ENCODE results near the gene DLD. TPM values are rescaled to one million over a fixed set of nuclear protein-coding genes. Genes with fewer than 3 reads are reported as not detected.

DLD gene
- polyA plus RNA-seq, 1 experiment, result 169 TPM

DNA sequence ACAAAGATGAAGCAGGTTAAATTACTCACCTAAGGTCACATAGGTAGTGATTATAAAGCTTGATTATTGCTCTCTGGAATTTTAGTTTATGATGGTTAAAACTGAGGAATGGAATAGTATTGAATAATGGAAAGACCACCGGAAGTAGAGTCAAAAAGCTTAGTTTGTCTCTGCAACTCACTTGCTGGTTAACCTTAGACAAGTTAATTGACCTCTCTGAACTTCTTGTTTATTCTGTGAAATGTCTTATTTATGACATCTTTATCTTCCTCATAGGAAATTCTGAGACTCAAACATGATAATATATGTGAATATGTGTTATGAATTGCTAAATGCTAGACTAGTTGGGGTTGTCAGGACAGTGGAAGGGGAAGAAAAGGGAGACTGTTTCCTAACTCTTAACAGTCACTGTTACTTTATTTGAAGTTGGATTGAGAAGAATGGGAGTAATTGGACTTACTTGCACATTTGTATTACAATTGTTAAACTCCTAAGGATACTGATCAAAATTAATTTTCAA is 9.6 kb downstream of the DLD start:
- no peak for DNase-seq (ENCODE audit: low read depth, low spot score)
- POLR2A ChIA-PET, result no interaction called here

DNA sequence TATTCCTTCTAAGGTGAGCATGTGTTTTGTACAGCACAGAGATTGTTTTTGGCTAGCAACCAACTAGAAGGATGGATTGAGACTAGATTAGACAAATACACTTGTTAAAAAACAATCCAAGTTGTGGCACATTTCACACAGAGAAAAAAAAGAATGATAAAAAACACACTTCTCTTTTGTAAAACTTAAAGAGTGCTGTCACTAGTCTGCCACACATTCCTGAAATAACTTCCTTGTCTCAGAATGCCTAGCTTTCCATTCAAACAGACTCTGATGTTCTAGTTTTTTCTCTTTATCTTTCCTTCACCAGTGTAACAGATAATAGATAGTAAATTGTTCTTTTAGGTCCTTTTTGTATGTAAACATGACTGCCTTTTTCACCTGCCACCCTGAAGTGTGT is 11.4 kb downstream of the DLD start:
- DNase-seq (ENCODE audit: low read depth, low spot score), result no peak
- ChIA-PET CTCF (no interaction called here), POLR2A (no interaction called here)
- H3K27me3 ChIP-seq (ENCODE audit: control insufficient read depth, insufficient read depth, low read length), result no peaks in the 10 kb centered on the region
- TF ChIP-seq, protein P1, sequence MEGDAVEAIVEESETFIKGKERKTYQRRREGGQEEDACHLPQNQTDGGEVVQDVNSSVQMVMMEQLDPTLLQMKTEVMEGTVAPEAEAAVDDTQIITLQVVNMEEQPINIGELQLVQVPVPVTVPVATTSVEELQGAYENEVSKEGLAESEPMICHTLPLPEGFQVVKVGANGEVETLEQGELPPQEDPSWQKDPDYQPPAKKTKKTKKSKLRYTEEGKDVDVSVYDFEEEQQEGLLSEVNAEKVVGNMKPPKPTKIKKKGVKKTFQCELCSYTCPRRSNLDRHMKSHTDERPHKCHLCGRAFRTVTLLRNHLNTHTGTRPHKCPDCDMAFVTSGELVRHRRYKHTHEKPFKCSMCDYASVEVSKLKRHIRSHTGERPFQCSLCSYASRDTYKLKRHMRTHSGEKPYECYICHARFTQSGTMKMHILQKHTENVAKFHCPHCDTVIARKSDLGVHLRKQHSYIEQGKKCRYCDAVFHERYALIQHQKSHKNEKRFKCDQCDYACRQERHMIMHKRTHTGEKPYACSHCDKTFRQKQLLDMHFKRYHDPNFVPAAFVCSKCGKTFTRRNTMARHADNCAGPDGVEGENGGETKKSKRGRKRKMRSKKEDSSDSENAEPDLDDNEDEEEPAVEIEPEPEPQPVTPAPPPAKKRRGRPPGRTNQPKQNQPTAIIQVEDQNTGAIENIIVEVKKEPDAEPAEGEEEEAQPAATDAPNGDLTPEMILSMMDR (IDR thresholded peaks at IDR 0.05; ENCODE audit: low read depth, low read length), result no peak
- H3K9me3 ChIP-seq (ENCODE audit: control insufficient read depth, insufficient read depth, low read length), result no peaks in the 10 kb centered on the region
- no peak overlapping the region for H3K27ac ChIP-seq (ENCODE audit: low read depth, low read length)
- H3K4me3 ChIP-seq (ENCODE audit: low read depth, low read length), result no peak overlapping the region

More for the DNA sequence above, 9.6 kb downstream of the DLD start:
- Histone ChIP-seq H3K4me3 (ENCODE audit: low read depth, low read length) (no peak overlapping the region), H3K9me3 (ENCODE audit: control insufficient read depth, insufficient read depth, low read length) (no peaks in the 10 kb centered on the region), H3K27ac (ENCODE audit: low read depth, low read length) (no peak overlapping the region), H3K27me3 (ENCODE audit: control insufficient read depth, insufficient read depth, low read length) (no peaks in the 10 kb centered on the region)
- TF ChIP-seq, protein P1 (IDR thresholded peaks at IDR 0.05; ENCODE audit: low read depth, low read length), result no peak
- CTCF ChIA-PET, result interaction anchor here (1.0 kb wide), 1 partner anchor 21 kb away, joined by 4 read pairs; no protein-coding TSS in a partner anchor

DNA sequence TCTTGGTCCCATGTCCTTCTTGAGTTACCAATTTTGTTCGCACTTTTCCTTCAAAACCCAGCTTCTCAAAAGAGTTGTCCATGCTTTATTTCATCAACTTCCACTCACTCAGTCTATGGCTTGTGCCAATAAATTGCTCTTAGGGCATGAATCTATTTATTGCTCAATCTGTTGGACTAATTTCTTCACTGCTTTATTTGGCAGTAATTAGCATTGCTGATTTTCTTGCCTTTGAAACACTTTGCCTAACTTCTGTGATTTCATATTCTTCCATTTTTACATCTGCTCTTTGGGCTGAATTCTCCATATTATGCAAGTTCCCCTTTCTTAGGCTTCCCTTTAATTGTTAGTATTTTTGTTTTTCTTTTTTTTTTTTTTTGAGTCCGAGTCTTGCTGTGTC is 16.8 kb downstream of the DLD start:
- CTCF ChIA-PET, result no interaction called here
- TF ChIP-seq, protein P1 (IDR thresholded peaks at IDR 0.05; ENCODE audit: low read depth, low read length), result no peak
- no peak overlapping the region for H3K4me3 ChIP-seq (ENCODE audit: low read depth, low read length)
- DNase-seq (ENCODE audit: low read depth, low spot score), result no peak
- POLR2A ChIA-PET, result no interaction called here
- no peaks in the 10 kb centered on the region for H3K27me3 ChIP-seq (ENCODE audit: control insufficient read depth, insufficient read depth, low read length)
- H3K9me3 ChIP-seq (ENCODE audit: control insufficient read depth, insufficient read depth, low read length), result no peaks in the 10 kb centered on the region
- no peak overlapping the region for H3K27ac ChIP-seq (ENCODE audit: low read depth, low read length)

DNA sequence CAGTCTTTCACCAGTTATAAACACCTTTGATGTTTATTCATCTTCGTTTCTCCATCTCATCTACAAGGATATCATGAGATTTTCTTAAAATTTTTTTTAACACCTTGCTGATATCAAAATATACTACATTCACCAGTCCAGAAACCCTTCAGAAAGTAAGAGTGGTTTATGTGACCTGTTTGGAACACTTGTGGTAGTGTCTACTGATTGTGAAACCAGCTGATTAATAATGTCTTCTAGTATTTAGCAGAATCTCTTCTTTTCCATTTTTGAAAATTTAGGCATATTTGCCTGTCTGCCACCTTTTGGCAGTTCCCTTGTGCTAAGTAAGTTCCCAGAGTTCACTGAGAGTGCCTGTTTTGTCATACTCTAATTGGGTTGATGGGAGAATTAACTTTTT is 18.5 kb downstream of the DLD start:
- DNase-seq (ENCODE audit: low read depth, low spot score), result no peak
- TF ChIP-seq, protein P1 (IDR thresholded peaks at IDR 0.05; ENCODE audit: low read depth, low read length), result no peak
- ChIA-PET CTCF (no interaction called here), POLR2A (no interaction called here)
- Histone ChIP-seq H3K9me3 (ENCODE audit: control insufficient read depth, insufficient read depth, low read length) (no peaks in the 10 kb centered on the region), H3K4me3 (ENCODE audit: low read depth, low read length) (no peak overlapping the region), H3K27ac (ENCODE audit: low read depth, low read length) (no peak overlapping the region), H3K27me3 (ENCODE audit: control insufficient read depth, insufficient read depth, low read length) (no peaks in the 10 kb centered on the region)

DNA sequence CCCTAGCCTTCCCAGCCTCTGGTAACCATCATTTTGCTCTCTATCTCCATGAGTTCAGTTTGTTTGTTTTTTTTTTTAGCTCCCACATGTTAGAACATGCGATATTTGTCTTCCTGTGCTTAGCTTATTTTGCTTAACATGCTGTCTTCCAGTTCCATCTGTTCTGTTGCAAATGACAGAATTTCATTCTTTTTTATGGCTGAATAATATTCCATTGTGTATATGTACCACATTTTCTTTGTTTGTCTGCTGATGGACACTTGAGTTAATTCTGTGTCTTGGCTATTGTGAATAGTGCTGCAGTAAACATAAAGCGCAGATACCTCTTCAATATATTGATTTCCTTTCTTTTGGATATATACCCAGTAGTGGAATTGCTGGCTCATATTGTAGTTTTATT is 21.0 kb downstream of the DLD start:
- Histone ChIP-seq H3K27ac (ENCODE audit: low read depth, low read length) (no peak overlapping the region), H3K9me3 (ENCODE audit: control insufficient read depth, insufficient read depth, low read length) (no peaks in the 10 kb centered on the region), H3K4me3 (ENCODE audit: low read depth, low read length) (no peak overlapping the region), H3K27me3 (ENCODE audit: control insufficient read depth, insufficient read depth, low read length) (no peaks in the 10 kb centered on the region)
- CTCF ChIA-PET, result interaction anchor here (1.6 to 1.9 kb wide), 2 partner anchors 169 to 234 kb away, joined by 3 to 8 read pairs; partner anchors contain the start of gene CBLL1
- no peak for DNase-seq (ENCODE audit: low read depth, low spot score)
- POLR2A ChIA-PET, result interaction anchor here (0.7 kb wide), 1 partner anchor 12 kb away, joined by 4 read pairs; no protein-coding TSS in a partner anchor
- TF ChIP-seq, protein P1 (IDR thresholded peaks at IDR 0.05; ENCODE audit: low read depth, low read length), result no peak

All from AG04450 (cell line).